Measurements from ENCODE around the gene PPM1F.
"Not testable (repeated sequence)": the region's sequence is repeated elsewhere in the genome, so short reads cannot be mapped to it uniquely, and the experiment has no call there.

Gene PPM1F

GRCh38 chr22:21945453-21946261, 7.0 kb downstream of the PPM1F start:
- Mint-ChIP-seq H3K4me3 (no peak overlapping the region), H3K27ac (no peak overlapping the region), H3K36me3 (peaks cover 6% of the 10 kb centered on the region), H3K4me1 (peaks cover 14% of the 10 kb centered on the region), H3K9me3 (no peaks in the 10 kb centered on the region), H3K27me3 (no peaks in the 10 kb centered on the region)
- no peak for DNase-seq (ENCODE audit: low spot score in 2 of 2)
- no peak for ATAC-seq (ENCODE audit: low read depth)

- H3K36me3 Mint-ChIP-seq: peaks cover 6% of the 10 kb centered on the region
- H3K27me3 Mint-ChIP-seq: no peaks in the 10 kb centered on the region
- DNase-seq (ENCODE audit: low spot score in 2 of 2): no peak
- peaks cover 14% of the 10 kb centered on the region for H3K4me1 Mint-ChIP-seq
- H3K27ac Mint-ChIP-seq: no peak overlapping the region
- H3K4me3 Mint-ChIP-seq: no peak overlapping the region
- no peak for ATAC-seq (ENCODE audit: low read depth)
- no peaks in the 10 kb centered on the region for H3K9me3 Mint-ChIP-seq
These were observed 7.8 kb downstream of the PPM1F start for GRCh38 chr22:21944871-21945270.

GRCh38 chr22:21943571-21944448, 8.8 kb downstream of the PPM1F start:
- peaks cover 6% of the 10 kb centered on the region for H3K36me3 Mint-ChIP-seq
- no peaks in the 10 kb centered on the region for H3K27me3 Mint-ChIP-seq
- no peaks in the 10 kb centered on the region for H3K9me3 Mint-ChIP-seq
- ATAC-seq (ENCODE audit: low read depth) (no peak), DNase-seq (ENCODE audit: low spot score in 2 of 2) (no peak)
- H3K27ac Mint-ChIP-seq: no peak overlapping the region
- H3K4me1 Mint-ChIP-seq: peaks cover 18% of the 10 kb centered on the region
- no peak overlapping the region for H3K4me3 Mint-ChIP-seq

- ATAC-seq (ENCODE audit: low read depth): no peak
- Mint-ChIP-seq H3K4me3 (no peak overlapping the region), H3K27ac (no peak overlapping the region), H3K9me3 (no peaks in the 10 kb centered on the region), H3K27me3 (no peaks in the 10 kb centered on the region), H3K36me3 (peaks cover 6% of the 10 kb centered on the region), H3K4me1 (peaks cover 24% of the 10 kb centered on the region)
- DNase-seq (ENCODE audit: low spot score in 2 of 2): no peak
These were observed 10.0 kb downstream of the PPM1F start for GRCh38 chr22:21942407-21943343.

- Mint-ChIP-seq H3K27me3 (no peaks in the 10 kb centered on the region), H3K4me3 (no peak overlapping the region), H3K9me3 (no peaks in the 10 kb centered on the region), H3K27ac (no peak overlapping the region), H3K36me3 (peaks cover 6% of the 10 kb centered on the region), H3K4me1 (peaks cover 24% of the 10 kb centered on the region)
- ATAC-seq (ENCODE audit: low read depth): no peak
- no peak for DNase-seq (ENCODE audit: low spot score in 2 of 2)
These were observed 10.7 kb downstream of the PPM1F start for GRCh38 chr22:21941921-21942320.

GRCh38 chr22:21940521-21940920, 12.1 kb downstream of the PPM1F start:
- Mint-ChIP-seq H3K36me3 (peaks cover 6% of the 10 kb centered on the region), H3K4me1 (peaks cover 27% of the 10 kb centered on the region), H3K27ac (no peak overlapping the region), H3K4me3 (no peak overlapping the region), H3K9me3 (no peaks in the 10 kb centered on the region), H3K27me3 (no peaks in the 10 kb centered on the region)
- no peak for ATAC-seq (ENCODE audit: low read depth)
- DNase-seq (ENCODE audit: low spot score in 2 of 2): no peak

- H3K9me3 Mint-ChIP-seq, H3K27me3 Mint-ChIP-seq: not testable (repeated sequence)
These were observed 12.7 kb downstream of the PPM1F start for GRCh38 chr22:21939935-21940334.

GRCh38 chr22:21939461-21939913, 13.2 kb downstream of the PPM1F start:
- no peaks in the 10 kb centered on the region for H3K9me3 Mint-ChIP-seq
- no peaks in the 10 kb centered on the region for H3K27me3 Mint-ChIP-seq
- H3K4me1 Mint-ChIP-seq: peaks cover 27% of the 10 kb centered on the region
- ATAC-seq (ENCODE audit: low read depth) (no peak), DNase-seq (ENCODE audit: low spot score in 2 of 2) (no peak)
- H3K27ac Mint-ChIP-seq: peak overlapping the region; percentile 86
- H3K4me3 Mint-ChIP-seq: peak overlapping the region; percentile 61
- H3K36me3 Mint-ChIP-seq: peaks cover 2% of the 10 kb centered on the region

More at GRCh38 chr22:21939935-21940334, 12.7 kb downstream of the PPM1F start:
- not testable (repeated sequence) for ATAC-seq (ENCODE audit: low read depth); DNase-seq (ENCODE audit: low spot score in 2 of 2); H3K4me3 Mint-ChIP-seq; H3K36me3 Mint-ChIP-seq
- Mint-ChIP-seq H3K27ac (peak overlapping the region; percentile 86), H3K4me1 (peaks cover 27% of the 10 kb centered on the region)

GRCh38 chr22:21938906-21939305, 13.7 kb downstream of the PPM1F start:
- Mint-ChIP-seq H3K36me3 (no peaks in the 10 kb centered on the region), H3K4me1 (peaks cover 27% of the 10 kb centered on the region), H3K9me3 (no peaks in the 10 kb centered on the region), H3K27ac (peak overlapping the region; percentile 86), H3K4me3 (peak overlapping the region; percentile 85), H3K27me3 (no peaks in the 10 kb centered on the region)
- ATAC-seq (ENCODE audit: low read depth): no peak
- DNase-seq (ENCODE audit: low spot score in 2 of 2): no peak

- peak; percentile 94 to 99 for DNase-seq (ENCODE audit: low spot score in 2 of 2)
- no peaks in the 10 kb centered on the region for H3K36me3 Mint-ChIP-seq
- H3K27me3 Mint-ChIP-seq: no peaks in the 10 kb centered on the region
- peak; percentile 93 for ATAC-seq (ENCODE audit: low read depth)
- no peaks in the 10 kb centered on the region for H3K9me3 Mint-ChIP-seq
- peaks cover 27% of the 10 kb centered on the region for H3K4me1 Mint-ChIP-seq
- peak overlapping the region; percentile 86 for H3K27ac Mint-ChIP-seq
- H3K4me3 Mint-ChIP-seq: peak overlapping the region; percentile 85
These were observed 14.4 kb downstream of the PPM1F start for GRCh38 chr22:21938071-21938822.

GRCh38 chr22:21937821-21938070, 14.9 kb downstream of the PPM1F start:
- peaks cover 2% of the 10 kb centered on the region for H3K36me3 Mint-ChIP-seq
- no peak for DNase-seq (ENCODE audit: low spot score in 2 of 2)
- ATAC-seq (ENCODE audit: low read depth): no peak
- peak overlapping the region; percentile 86 for H3K27ac Mint-ChIP-seq
- peaks cover 27% of the 10 kb centered on the region for H3K4me1 Mint-ChIP-seq
- no peaks in the 10 kb centered on the region for H3K27me3 Mint-ChIP-seq
- no peaks in the 10 kb centered on the region for H3K9me3 Mint-ChIP-seq
- H3K4me3 Mint-ChIP-seq: peak overlapping the region; percentile 85

GRCh38 chr22:21937041-21937820, 15.4 kb downstream of the PPM1F start:
- Mint-ChIP-seq H3K9me3 (no peaks in the 10 kb centered on the region), H3K27ac (no peak overlapping the region), H3K4me1 (peaks cover 27% of the 10 kb centered on the region), H3K4me3 (no peak overlapping the region), H3K27me3 (no peaks in the 10 kb centered on the region), H3K36me3 (peaks cover 2% of the 10 kb centered on the region)
- no peak for DNase-seq (ENCODE audit: low spot score in 2 of 2)
- ATAC-seq (ENCODE audit: low read depth): no peak
